A549 (cell line): ENCODE measurements around the gene GGNBP2.

Experiments
- CBX2 ChIP-seq: fragments of 200-600 bp; sonication (generic); IDR thresholded peaks from 2 replicates; pipeline ENCODE4 v1.6.1; 2016; ENCODE audit warnings: low read depth, mild to moderate bottlenecking, borderline replicate concordance
- CBX8 ChIP-seq: fragments of 200-600 bp; sonication (generic); IDR thresholded peaks from 2 replicates; pipeline ENCODE4 v1.6.1; 2016
- EP300 ChIP-seq, 2 experiments: fragments of >200 bp; sonication (Bioruptor Twin); formaldehyde crosslinking; IDR thresholded peaks; 2 replicates in 1 of 2; 3 replicates in 1 of 2; pipeline ENCODE4 v1.6.1; 2016 to 2017
- HOXA7 ChIP-seq: fragments of 250-450 bp; sonication (Bioruptor Pico); IDR thresholded peaks from 2 replicates; pipeline ENCODE4 v1.5.0; 2020; ENCODE audit warnings: mild to moderate bottlenecking, moderate library complexity
- KDM1A ChIP-seq: fragments of 200-600 bp; sonication (generic); IDR thresholded peaks from 2 replicates; pipeline ENCODE4 v1.6.1; 2016; ENCODE audit warnings: low read depth, mild to moderate bottlenecking
- POLR2A ChIP-seq: IDR thresholded peaks from 2 replicates; pipeline ENCODE4 v1.6.1; 2012; ENCODE audit warnings: mild to moderate bottlenecking, low read length
- RAD21 ChIP-seq, 2 experiments: fragments of >200 bp in 1 of 2; sonication (Bioruptor Twin) in 1 of 2; formaldehyde crosslinking in 1 of 2; IDR thresholded peaks in 1 of 2; conservative IDR thresholded peaks in 1 of 2; 2 replicates in 1 of 2; 3 replicates in 1 of 2; pipeline ENCODE4 v1.6.1; 2012 to 2018; ENCODE audit warnings: inconsistent platforms in 1 of 2
- RNF2 ChIP-seq: fragments of 200-600 bp; sonication (generic); IDR thresholded peaks from 2 replicates; pipeline ENCODE4 v1.6.1; 2016; ENCODE audit warnings: low read depth, mild to moderate bottlenecking, antibody characterized with exemption, moderate library complexity, borderline replicate concordance
- SREBF2 ChIP-seq: fragments of 450-650 bp; IDR thresholded peaks from 2 replicates; pipeline ENCODE4 v1.6.1; 2014; ENCODE audit warnings: mild to moderate bottlenecking, moderate library complexity
- TP53 ChIP-seq: fragments of 250-450 bp; sonication (Bioruptor Pico); IDR thresholded peaks from 2 replicates; pipeline ENCODE4 v1.5.0; 2021; ENCODE audit warnings: mild to moderate bottlenecking, moderate library complexity
- ZC3H11A ChIP-seq: fragments of 450-650 bp; IDR thresholded peaks from 2 replicates; pipeline ENCODE4 v1.6.1; 2014; ENCODE audit warnings: antibody characterized with exemption, mild to moderate bottlenecking
- TF ChIP-seq, protein P1 (sequence below): fragments of >200 bp; sonication (Bioruptor Twin); formaldehyde crosslinking; IDR thresholded peaks from 3 replicates; pipeline ENCODE4 v1.5.1; 2016
- TF ChIP-seq, protein P2 (sequence below): fragments of 200-600 bp; sonication (generic); IDR thresholded peaks from 2 replicates; pipeline ENCODE4 v1.6.1; 2016; ENCODE audit warnings: antibody characterized with exemption, mild to moderate bottlenecking, moderate library complexity

DNA sequence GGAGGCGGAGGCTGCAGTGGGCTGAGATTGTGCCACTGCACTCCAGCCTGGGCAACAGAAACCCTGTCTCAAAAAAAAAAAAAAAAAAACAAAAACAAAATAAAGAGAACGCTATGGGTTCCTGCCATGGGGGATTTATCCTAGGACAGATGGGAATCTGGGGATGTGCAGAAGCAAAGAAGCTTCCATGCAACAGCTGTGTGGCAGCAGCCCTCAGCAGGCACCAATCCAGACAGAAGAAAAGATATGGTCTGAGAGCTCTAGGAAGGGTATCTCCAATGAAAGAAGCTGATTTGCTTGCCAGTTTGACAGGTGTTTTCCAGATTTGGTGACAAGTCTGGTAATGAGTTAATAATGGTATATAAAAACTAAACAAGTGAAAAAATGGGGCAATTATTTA lies 21.6 kb upstream of the GGNBP2 start:
- no peak for TF ChIP-seq ZC3H11A
- no peak for TF ChIP-seq RAD21 (conservative IDR thresholded peaks at IDR 0.05 in 1 of 2, IDR thresholded peaks at IDR 0.05 in 1 of 2)
- TF ChIP-seq, protein P1, sequence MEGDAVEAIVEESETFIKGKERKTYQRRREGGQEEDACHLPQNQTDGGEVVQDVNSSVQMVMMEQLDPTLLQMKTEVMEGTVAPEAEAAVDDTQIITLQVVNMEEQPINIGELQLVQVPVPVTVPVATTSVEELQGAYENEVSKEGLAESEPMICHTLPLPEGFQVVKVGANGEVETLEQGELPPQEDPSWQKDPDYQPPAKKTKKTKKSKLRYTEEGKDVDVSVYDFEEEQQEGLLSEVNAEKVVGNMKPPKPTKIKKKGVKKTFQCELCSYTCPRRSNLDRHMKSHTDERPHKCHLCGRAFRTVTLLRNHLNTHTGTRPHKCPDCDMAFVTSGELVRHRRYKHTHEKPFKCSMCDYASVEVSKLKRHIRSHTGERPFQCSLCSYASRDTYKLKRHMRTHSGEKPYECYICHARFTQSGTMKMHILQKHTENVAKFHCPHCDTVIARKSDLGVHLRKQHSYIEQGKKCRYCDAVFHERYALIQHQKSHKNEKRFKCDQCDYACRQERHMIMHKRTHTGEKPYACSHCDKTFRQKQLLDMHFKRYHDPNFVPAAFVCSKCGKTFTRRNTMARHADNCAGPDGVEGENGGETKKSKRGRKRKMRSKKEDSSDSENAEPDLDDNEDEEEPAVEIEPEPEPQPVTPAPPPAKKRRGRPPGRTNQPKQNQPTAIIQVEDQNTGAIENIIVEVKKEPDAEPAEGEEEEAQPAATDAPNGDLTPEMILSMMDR = no peak
- no peak for TF ChIP-seq KDM1A
- no peak for TF ChIP-seq CBX8
- TF ChIP-seq, protein P2, sequence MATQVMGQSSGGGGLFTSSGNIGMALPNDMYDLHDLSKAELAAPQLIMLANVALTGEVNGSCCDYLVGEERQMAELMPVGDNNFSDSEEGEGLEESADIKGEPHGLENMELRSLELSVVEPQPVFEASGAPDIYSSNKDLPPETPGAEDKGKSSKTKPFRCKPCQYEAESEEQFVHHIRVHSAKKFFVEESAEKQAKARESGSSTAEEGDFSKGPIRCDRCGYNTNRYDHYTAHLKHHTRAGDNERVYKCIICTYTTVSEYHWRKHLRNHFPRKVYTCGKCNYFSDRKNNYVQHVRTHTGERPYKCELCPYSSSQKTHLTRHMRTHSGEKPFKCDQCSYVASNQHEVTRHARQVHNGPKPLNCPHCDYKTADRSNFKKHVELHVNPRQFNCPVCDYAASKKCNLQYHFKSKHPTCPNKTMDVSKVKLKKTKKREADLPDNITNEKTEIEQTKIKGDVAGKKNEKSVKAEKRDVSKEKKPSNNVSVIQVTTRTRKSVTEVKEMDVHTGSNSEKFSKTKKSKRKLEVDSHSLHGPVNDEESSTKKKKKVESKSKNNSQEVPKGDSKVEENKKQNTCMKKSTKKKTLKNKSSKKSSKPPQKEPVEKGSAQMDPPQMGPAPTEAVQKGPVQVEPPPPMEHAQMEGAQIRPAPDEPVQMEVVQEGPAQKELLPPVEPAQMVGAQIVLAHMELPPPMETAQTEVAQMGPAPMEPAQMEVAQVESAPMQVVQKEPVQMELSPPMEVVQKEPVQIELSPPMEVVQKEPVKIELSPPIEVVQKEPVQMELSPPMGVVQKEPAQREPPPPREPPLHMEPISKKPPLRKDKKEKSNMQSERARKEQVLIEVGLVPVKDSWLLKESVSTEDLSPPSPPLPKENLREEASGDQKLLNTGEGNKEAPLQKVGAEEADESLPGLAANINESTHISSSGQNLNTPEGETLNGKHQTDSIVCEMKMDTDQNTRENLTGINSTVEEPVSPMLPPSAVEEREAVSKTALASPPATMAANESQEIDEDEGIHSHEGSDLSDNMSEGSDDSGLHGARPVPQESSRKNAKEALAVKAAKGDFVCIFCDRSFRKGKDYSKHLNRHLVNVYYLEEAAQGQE = no peak
- TF ChIP-seq SREBF2 = no peak
- TF ChIP-seq EP300 (IDR thresholded peaks at IDR 0.05) = no peak
- no peak for TF ChIP-seq CBX2
- TF ChIP-seq POLR2A = no peak
- no peak for TF ChIP-seq HOXA7 (CRISPR knock-in tag)
- no peak for TF ChIP-seq RNF2
- TF ChIP-seq TP53 (CRISPR knock-in tag) = no peak
